ENCODE measurements around the gene DLX2.
"Not testable (repeated sequence)": the region's sequence is repeated elsewhere in the genome, so short reads cannot be mapped to it uniquely, and the experiment has no call there.

DLX2 gene

DNA sequence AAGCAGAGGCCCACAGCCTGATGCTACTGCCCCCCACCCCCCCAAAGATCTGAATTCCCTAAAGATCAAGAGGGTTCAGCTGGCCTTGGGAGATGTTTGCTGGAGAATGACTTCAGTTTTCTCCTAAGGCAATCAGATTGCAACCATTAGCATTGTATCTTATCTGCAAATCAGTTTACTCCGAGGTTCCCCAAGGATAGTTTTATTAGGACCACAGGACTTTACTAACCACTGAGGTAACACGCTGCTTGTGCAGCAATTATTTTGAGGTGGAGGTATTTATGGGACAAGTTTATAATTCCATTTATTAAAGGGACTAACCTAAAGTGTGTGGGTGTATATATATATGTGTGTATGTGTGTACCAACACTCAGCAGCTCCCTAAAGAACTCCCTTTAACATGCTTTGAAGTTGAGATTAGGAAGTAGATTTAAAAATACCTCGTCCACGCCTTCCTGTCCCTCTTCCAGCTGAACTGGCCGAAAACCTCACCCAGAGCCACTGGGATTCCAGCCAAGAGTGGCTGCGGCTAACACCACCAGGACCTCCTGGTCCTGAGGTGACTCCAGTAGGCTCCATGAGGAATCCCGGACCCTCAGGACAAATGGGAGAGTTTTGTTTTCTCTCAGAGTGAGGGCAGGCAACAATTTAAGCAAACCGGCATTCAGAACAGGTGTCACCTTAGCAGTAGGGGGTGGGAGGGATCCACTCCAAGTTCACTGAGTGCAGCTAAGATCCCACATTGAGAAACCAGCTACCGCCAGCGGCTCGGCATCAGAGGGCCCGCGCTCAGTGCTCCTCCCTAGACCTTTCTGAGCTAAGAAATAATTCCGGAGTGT is 20.4 kb downstream of the DLX2 start:
- no peak for DNase-seq

DNA sequence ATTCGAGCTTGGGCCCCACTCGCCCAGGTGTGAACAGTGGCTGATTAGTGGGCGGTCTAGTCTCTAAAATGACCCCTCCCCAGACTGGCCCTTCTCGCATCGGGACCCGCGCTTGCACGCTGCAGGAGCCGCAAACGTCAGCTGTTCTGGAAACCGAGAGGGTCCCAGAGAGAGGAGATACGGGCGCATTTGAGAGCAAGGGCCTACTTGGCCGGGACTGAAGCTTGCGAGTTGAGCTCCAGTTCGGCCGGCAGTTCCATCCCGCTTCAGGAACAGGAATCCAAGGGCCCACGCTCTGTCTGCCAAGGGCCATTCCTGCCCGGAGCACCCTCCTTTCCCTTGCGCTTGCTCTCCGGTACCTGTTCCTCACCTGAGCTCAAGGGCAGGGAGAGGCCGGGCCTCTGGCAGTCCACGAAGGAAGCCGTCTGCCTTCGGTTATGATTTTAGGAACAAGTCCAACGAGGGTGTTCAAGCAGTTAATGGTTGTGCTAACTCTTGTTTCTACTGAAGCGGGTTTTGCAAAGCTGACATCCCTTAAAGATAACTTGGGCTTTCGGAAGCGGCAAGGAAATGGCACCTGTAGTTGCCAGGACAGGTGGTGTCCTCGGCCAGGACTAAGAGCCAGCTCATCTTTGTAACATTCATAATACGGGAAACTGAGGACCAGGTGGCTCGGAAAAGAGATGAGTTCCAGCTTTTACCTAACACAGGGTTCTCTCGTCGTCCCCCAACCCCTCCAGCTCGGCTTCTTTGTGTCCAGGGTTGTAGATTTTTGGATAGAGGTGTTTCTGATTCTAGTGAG is 21.3 kb downstream of the DLX2 start:
- DNase-seq, result no peak

DNA sequence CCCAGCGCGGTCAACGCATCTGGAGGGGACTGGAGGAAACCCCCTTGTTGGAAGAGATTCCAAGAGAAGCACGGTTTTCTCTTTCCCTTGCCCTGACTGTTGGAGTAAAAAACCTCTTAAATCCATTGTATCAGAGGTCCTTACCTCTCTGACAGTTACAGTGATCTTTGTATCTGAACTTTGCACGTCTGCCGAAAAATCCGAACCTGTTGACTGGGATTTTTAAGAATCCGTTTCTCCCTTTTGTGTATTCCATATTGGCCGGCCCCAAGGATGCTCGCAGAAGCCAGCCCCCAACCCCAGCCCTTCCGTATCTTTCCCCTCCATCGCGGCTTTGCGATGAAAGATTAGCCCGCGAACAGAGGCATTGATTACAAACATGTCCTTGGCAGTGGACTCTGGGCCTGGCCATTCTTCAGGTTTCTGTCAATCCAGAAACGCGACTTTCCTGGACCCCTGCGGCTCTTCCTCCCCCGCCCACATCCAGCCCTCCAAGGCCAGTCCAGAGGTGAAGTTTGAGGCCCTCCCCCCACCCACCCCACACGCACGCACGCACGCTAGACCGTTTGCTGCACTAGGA is 22.0 kb downstream of the DLX2 start:
- DNase-seq, result no peak

DNA sequence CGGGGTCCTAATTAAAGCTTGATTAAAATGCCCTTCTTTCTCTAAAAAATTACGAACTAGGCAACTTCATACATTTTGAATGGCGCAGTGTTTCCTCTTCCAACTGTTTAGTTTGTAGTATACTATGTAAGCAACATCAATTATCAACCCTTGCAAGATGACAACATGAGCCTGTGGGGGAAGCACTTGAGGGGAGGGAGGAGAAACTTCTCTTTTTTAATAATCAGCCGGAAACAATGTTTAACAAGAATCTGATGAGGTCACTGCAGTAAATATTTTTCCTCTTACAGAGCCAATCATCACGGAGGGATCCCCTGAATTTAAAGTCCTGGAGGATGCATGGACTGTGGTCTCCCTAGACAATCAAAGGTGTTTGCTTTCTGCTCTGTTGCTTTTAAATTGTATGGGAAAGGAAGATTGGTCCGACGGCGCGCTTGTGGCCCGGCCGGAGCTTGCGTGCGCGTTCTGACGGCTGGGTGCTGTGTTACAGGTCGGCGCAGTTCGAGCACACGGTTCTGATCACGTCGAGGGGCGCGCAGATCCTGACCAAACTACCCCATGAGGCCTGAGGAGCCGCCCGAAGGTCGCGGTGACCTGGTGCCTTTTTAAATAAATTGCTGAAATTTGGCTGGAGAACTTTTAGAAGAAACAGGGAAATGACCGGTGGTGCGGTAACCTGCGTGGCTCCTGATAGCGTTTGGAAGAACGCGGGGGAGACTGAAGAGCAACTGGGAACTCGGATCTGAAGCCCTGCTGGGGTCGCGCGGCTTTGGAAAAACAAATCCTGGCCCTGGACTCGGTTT is 22.7 kb downstream of the DLX2 start:
- no peak for DNase-seq

DNA sequence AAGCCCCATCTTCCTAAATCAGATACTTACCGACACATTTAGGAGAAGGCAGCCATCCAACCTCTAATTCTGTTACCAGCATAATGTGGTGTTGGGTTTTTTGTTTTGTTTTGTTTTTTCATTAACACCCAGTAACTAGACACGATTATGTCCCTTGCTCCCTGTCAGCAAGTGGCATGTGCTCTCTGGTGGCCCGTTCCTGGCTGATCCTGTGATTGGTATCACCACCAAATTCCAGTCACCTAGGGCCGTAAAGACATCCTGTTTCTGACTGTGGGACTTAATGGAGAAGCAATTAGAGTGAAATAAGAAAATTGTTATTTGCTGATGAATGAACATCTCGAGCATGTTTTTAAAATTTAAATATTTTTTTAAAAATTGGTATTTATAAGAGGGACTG is 23.3 kb downstream of the DLX2 start:
- DNase-seq, result no peak

DNA sequence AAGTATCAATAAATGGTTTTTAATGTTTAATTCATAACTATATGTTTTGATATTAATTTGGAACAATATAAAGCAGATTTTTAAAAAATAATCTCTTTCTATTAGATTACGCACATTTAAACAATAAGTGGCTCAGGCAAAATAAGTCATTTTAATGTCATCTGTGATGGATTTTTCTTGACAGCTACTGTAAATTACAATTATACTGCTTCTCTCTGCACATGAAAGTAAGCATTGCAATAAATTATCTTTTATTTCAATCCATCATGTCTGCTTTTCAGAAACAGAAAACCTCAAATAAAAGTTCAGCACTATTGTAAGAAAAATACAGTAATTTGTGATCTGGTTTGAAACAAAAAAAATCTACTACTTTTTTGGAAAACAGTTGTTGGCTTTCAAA is 28.4 kb downstream of the DLX2 start:
- DNase-seq, result no peak

DNA sequence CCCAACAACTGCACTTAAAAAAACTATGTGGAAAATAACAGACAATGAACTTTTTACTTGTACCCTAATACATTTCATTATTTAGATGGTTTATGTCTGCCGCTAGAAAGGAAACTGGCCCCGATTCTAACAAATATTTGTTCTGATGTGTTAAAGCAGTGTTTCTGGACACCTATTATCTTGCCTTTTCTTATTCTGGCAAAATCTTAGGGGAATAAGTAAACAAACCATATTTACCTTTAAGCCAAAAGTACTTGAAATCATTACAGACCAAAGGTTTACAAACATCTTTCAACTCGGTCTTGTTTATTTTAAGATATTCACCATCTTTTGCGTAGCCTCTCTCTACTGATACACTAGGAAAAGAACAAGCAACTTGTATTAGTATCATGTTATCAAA is 29.2 kb downstream of the DLX2 start:
- no peak for DNase-seq

DNA sequence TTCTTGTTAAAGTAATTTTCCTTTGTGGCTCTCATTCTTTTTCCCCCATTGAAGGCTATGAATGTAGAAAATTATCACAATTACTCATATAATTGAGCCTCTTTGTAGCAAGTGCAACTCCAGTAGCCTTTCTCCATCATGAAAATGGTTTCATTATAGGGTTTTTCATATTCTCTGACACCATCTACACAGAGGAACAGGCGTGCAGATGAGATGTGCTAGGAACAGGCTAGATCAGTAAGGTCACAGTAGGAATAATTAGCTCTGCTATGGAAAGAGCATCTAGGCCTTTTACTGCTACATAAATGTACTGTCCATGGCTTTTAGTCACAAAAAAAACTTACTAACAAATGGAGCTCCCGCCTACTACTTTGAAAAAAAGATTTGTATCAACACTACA is 30.0 kb downstream of the DLX2 start:
- DNase-seq, result no peak

DNA sequence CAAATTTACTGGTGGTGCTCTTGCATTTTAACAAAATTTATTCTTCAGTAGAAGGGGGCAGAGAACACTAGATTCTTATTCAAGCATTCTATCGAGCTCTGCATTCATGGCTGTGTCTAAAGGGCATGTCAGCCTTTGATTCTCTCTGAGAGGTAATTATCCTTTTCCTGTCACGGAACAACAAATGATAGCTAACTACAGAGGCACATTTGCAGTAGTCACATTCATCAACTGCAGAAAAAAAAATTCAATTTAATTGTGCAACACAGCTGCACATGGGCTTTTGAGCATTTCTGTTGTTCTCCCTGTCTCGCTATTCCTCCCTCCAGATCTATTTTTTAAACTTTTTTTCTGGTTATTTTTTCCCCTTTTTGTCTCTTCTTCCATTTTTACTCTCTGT is 30.4 kb downstream of the DLX2 start:
- DNase-seq, result no peak

DNA sequence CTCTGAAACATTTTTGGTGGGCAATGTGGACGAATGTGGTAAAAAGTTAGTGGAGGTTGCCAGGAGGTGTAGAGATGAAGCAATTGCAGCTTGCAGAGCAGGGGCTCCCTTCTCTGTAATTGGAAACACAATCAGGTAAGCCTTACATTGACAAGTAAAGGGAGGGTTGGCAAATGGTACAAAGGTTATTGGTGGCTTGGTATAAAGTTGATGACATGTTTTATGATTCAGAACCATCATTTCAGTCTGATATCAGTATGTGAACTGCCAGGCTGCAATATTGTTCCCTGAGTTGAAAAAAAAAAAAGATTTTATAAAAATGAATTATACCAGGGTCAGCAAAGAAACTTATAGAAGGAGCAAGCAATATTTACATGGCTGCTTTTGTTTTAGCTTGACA is 31.8 kb downstream of the DLX2 start:
- DNase-seq, result no peak

DNA sequence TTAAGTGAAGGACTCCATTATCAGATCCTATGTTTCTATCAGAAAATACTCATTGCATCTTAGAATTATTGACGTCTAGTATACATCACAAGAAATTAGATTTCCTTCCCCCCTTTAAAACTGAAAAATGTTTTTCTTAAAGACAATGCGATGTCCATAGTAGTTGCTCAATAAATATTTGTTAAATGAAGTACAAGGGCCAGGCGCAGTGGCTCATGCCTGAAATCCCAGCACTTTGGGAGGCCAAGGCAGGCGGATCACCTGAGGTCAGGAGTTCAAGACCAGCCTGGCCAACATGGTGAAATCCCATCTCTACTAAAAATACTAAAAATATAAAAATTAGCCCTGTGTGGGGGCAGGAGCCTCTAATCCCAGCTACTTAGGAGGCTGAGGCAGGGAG is 34.8 kb downstream of the DLX2 start:
- DNase-seq, result not testable (repeated sequence)

DNA sequence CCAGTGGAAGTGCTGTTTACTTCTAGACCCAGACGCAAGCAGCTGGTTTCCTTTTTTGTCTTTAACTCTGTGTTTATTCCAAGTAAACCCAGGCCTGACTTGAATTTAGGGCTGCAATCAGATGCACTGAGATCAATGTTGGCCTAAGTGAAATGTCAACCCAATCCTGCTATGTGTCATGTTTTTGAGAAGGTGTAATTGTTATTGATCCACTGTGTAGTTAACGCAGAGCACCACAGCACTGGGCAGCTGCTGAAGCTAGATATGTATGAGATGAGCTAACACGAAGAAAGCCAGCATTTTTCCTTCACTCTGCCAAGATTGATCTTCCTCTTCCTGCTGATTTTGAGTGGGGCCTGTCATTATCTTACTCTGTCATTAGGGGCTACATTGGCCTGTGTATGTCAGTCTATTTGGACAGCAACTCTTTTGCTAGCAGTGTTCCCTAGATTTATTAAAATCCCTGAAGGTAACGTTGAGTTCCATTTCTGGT is 36.3 kb downstream of the DLX2 start:
- no peak for DNase-seq

DNA sequence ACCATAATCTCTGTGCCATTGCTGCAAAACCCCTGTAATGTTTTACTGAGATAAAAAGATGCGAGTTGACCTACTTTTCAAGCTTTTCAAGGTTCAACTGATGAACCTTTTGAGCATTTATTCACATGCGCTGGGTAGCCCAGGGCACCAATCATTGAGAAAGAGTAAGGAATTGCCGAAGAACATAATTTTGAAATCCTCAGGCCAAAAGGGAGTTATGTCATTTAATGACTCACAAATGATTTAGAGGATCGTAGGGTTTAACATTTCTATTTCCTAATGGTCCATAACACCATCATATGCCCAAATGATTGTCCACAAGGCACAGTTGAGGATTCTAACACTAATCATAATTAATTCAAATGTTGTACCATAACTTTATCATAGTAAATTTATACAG is 37.6 kb downstream of the DLX2 start:
- DNase-seq, result no peak

DNA sequence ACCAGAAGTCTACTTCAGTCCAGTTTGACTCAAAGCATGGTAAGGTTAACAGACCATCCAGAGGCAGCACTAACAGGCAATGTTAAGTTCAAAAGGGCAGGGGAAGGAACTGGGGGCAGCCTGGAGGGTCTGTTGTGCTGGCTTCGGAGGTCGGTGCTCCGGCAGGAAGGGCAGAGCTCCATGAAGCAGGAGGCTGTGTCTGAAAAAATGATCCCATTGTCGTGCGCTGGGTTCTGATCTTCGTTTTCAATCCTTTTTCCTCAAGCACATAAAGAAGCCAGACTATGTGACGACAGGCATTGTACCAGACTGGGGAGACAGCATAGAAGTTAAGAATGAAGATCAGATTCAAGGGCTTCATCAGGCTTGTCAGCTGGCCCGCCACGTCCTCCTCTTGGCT is 39.3 kb downstream of the DLX2 start:
- DNase-seq, result no peak

DNA sequence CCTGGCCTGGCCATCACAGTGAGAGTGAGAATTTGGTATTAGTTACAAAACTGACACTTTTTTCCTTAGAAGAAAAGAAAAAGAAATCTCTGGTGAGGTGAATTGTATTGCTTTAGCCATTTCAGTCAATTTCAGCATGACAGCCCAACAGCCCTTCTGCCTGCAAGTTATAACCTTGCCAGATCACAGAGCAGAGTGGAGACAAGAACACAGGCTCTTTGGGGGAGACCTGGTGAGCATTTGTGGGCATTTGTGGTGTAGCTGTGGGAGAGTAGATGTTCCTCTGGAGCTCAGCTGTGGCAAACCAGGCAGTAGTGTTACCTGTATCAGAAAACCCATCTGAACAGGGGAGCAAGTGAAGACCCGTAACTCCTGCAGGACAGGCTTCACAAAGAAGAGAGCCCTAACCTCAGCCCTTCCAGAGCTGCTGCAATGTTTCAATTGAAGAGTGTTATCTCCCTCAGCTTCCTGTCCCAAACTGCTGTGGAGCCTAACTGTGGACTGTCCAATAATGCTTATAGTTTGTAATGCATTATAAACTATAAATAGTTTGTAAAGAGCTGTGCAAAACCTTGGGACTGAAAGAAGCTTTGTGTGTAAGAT is 40.2 kb downstream of the DLX2 start:
- no peak for DNase-seq

DNA sequence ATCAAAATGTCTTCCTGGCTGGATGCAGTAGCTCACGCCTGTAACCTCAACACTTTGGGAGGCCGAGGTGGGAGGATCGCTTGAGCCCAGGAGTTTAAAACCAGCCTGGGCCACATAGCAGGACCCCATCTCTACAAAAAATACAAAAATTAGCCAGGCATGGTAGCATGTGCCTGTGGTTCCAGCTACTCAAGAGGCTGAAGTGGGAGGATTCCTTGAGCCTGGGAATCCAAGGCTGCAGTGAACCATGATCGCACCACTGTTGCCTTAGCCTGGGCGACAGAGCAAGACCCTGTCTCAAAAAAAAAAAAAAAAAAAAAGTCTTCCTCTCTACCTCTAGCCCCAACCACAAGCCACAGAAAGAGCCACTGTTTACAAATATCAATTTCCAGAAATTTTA is 42.6 kb downstream of the DLX2 start:
- not testable (repeated sequence) for DNase-seq

DNA sequence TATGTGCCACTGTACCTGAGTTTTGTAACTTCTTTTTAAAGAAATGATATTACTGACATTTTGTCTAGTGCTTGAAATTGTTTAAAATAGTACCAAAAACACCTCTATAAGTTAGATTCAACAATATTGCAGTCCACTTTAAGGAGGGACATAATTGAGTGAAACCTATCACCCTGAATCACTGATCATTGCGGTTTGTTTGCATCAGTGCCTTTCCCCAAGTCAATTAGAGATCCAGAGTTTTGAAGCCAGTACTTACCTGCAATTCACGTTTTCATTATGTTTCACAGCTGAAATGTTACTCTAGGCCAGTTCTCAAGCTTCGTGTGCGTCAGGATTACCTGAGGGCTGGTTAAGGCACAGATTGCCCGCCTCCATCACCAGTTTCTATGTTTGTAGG is 44.0 kb downstream of the DLX2 start:
- DNase-seq, result no peak

DNA sequence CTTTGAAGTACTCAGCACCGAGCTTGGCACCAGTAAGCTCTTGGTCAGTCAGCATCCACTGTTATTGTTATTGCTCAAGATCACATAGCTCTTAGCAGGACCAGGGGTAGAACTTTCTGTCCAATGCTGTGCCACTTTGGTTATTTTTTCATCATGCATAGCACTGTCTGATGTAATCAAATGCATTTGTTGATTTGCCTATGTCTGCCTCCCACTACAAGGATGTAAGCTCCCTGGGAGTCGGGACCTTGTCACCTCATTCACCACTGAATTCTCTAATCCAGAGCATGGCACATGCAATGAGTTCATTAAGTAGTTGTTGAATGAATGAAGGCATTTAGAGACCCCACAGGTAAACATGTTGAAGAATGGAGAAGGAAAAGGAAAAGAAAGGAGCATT is 46.4 kb downstream of the DLX2 start:
- no peak for DNase-seq

DNA sequence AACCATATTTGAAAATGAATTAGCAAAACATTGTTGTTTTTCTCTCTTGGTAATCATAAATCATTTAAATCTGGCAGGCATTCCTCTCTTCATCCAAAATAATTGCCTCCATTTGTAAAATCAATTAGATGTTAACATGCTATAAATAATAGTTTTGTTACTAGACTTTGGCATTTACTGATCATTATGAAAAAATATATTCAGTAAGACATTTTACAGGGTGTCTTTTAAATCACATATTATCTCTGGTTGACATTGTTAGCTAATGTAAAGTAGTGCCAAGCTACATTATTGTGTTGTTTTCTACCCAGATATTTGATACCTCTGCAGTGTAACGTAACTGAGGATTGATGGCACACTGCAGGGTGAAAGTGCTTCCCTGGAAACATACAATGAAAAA is 49.2 kb downstream of the DLX2 start:
- DNase-seq, result no peak

DNA sequence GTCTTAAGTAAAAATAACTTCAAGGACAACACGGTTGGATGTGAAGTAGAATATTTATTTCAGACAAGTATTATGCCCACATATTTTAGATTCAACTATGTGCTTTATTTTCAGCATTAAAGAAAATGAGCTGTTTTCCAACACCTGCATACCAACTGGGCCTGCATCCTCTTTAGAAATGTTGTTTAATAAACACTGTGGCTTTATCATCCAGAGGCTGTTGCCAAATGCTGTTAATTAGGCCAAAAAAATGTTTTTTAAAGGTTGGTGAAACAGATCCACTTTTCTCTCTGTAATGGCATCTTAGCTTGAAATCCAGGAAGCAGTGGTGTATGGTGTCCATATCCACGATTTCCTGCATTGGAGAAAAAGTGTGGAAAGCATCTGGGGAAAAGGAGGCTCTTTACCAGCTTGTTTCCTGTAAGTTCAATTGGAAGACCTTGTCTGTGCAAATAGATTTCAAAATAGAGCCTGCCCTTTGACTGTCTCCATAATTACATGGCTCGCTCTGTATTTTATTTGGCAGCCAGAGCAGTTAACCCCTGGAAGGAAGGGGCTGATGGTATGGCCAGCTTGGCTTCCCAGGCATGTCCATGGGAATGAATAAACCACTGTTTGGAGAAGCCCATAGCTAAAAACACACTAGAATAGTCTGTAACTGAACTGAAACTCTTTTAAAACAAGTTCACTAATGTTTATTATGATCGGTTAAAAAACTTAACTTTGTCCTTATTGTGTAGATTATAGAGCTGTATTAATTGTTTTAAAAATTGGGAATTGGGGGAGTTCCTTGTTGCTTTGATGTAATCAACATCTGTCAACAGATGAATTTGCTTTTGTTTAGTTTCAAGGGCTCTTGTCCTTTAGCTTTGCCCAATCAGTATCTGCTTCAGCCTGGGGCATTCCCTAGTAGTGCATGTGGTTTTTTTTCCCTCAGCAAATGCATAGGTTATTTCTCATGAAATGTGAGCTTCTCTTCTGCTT is 50.4 kb downstream of the DLX2 start:
- DNase-seq, result no peak

DNA sequence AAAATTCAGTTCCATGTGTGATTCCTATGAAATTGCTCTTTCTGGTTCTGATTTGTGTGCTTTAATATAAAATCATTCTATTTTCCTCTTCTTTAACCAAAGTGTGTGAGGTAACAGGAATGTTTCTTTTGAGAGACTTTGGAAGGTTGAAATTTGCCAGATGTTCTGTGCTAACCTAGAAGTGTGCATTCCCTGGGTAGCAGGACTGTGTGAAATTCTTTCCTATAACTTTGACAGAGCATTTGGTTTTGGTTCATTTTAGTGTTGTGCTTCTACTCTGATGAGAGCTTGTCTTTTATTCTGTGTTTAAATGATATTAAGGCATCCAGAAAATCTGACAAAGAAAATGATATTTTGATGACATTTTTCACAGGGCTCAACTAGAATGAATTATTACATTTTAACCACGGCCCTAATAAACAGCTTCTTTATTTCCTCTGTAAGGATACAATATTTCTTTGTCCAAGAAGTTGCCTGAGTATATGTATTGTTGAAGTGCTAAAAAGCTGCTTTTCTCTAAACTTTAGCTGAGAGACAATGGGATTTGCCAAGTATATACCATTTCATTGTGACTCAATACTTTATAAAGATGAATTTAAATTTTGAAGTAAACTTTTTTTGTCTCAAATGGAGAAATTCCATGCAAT is 52.1 kb downstream of the DLX2 start:
- no peak for DNase-seq
